ENCODE measurements around the gene SPC24.
A peak's percentile ranks its signal among the peaks of the same experiment; 100 is the strongest.
"Not testable (repeated sequence)": the region's sequence is repeated elsewhere in the genome, so short reads cannot be mapped to it uniquely, and the experiment has no call there.

SPC24 gene

DNA sequence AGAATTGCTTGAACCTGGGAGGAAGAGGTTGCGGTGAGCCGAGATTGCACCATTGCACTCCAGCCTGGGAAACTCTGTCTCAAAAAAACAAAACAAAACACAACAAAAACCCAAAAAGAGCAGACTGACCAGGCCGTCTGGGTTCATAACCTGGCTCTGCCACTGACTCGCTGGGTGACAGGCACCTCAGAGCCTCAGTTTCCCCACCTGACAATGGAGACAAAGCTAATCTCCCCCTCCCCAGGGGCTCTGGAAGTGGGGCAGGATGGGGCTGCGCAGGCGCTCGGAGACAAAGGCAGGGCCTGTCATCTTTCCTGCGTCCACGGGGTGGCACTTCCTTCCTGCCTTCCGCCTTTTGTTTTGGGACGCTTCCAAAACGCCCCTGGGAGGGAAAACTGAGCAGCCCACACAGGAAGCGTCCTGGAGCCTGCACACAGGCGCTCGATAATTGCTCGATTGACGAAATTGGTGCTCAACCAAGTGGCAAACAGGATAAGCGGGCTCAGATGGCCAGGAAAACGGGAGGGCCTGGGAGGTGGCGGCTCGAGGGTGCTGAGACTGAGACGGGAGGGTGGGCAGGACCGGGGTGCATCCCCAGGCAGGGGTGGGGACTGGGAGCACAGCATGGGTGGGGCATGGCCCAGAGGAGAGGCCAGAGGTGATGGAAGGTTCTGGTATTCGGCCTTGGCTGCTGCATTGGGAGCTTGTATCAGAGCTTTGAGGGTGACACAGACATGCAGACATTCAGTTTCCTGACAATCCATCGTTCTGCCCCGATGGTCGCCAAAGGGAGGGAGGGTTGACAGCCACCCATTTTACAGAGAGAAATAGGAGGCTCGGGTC lies 17.8 kb downstream of the SPC24 start:
- peak; percentile 76 for DNase-seq (ENCODE audit: low read depth)
- H3K4me3 ChIP-seq (ENCODE audit: low read depth, low read length), result peak overlapping the region; percentile 56
- TF ChIP-seq, protein P1, sequence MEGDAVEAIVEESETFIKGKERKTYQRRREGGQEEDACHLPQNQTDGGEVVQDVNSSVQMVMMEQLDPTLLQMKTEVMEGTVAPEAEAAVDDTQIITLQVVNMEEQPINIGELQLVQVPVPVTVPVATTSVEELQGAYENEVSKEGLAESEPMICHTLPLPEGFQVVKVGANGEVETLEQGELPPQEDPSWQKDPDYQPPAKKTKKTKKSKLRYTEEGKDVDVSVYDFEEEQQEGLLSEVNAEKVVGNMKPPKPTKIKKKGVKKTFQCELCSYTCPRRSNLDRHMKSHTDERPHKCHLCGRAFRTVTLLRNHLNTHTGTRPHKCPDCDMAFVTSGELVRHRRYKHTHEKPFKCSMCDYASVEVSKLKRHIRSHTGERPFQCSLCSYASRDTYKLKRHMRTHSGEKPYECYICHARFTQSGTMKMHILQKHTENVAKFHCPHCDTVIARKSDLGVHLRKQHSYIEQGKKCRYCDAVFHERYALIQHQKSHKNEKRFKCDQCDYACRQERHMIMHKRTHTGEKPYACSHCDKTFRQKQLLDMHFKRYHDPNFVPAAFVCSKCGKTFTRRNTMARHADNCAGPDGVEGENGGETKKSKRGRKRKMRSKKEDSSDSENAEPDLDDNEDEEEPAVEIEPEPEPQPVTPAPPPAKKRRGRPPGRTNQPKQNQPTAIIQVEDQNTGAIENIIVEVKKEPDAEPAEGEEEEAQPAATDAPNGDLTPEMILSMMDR (IDR thresholded peaks at IDR 0.05; ENCODE audit: insufficient read depth, low read depth, low read length, missing control alignments), result peak; percentile 79

DNA sequence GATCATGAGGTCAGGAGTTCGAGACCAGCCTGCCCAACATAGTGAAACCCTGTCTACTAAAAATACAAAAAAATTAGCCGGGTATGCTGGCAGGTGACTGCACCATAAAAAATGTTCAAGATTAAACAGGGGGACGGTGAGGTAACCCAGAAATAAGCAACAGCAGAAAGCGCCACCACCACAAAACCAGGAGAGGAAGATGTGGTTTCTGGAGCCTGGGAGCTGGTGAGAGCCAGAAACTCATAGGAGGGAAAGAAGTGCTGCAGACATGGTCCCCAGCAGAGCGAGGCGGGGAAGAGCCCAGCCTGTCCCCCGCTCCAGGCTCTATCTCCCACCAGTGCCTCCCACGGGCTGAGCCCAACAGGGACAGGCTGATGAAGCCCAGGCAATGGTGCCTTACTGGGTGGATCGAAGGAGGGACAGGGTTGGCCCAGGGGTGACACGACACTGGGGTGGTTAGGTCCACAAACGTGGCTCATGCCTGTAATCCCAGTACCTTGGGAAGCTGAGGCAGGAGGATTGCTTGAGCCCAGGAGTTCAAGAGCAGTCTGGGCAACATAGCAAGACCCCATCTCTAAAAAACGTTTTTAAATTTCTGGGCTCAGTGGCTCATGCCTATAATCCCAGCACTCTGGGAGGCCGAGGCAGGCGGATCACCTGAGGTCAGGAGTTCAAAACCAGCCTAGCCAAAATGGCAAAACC lies 19.0 kb downstream of the SPC24 start:
- DNase-seq (ENCODE audit: low read depth), result no peak
- TF ChIP-seq, protein P1 (IDR thresholded peaks at IDR 0.05; ENCODE audit: insufficient read depth, low read depth, low read length, missing control alignments), result no peak
- H3K4me3 ChIP-seq (ENCODE audit: low read depth, low read length), result no peak overlapping the region

DNA sequence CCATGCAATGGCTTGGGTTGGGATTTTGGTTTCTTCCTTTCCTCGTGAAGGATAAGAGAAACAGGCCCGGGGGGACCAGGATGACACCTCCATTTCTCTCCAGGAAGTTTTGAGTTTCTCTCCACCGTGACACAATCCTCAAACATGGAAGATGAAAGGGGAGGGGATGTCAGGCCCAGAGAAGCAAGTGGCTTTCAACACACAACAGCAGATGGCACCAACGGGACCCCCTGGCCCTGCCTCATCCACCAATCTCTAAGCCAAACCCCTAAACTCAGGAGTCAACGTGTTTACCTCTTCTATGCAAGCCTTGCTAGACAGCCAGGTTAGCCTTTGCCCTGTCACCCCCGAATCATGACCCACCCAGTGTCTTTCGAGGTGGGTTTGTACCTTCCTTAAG lies 24.1 kb downstream of the SPC24 start:
- TF ChIP-seq, protein P1 (IDR thresholded peaks at IDR 0.05; ENCODE audit: insufficient read depth, low read depth, low read length, missing control alignments), result no peak
- H3K4me3 ChIP-seq (ENCODE audit: low read depth, low read length), result no peak overlapping the region
- DNase-seq (ENCODE audit: low read depth), result no peak

DNA sequence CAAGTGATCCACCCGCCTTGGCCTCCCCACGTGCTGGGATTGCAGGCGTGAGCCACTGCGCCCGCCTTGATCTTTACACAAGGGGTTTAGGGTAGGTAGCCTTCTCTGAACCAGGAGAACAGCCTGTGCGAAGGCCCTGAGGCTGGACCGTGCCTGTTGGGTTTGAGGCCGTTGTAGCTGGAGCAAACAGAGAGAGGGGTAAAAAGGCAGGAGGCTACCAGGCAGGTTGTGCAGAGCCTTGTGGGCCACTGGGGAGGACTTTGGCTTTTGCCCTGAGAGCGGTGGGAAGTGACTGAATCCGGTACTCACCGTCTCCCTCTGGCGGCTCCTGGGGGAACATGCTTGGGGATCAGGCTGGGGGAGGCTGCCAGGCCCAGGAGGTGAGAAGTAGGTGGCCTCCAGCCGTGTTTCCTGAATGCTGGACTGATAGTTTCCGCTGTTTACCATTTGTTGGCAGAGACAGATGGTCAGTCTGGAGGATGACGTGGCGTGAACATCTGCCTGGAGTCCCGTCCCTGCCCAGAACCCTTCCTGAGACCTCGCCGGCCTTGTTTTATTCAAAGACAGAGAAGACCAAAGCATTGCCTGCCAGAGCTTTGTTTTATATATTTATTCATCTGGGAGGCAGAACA lies 24.6 kb downstream of the SPC24 start:
- TF ChIP-seq, protein P1 (IDR thresholded peaks at IDR 0.05; ENCODE audit: insufficient read depth, low read depth, low read length, missing control alignments), result peak; percentile 91
- DNase-seq (ENCODE audit: low read depth), result peak; percentile 74
- no peak overlapping the region for H3K4me3 ChIP-seq (ENCODE audit: low read depth, low read length)

DNA sequence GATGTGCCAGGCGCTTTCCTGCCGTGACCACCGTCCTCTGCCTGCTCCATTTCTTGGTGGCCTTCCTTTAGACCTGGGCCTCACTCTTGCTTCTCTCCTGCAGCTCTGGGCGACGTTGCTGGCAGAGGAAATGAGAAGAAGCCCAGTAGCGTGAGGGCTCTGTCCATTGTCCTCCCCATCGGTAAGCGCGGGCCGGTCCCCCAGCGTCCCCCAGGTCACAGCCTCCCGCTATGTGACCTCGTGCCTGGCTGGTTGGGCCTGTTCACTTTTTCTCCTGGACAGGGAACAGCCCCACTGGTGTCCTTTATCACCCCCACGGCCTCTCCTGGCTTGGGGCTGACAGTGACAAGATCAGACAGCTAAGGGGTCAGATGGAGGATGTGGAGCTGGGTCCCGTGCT lies 27.7 kb downstream of the SPC24 start:
- H3K4me3 ChIP-seq (ENCODE audit: low read depth, low read length), result no peak overlapping the region
- DNase-seq (ENCODE audit: low read depth), result no peak
- TF ChIP-seq, protein P1 (IDR thresholded peaks at IDR 0.05; ENCODE audit: insufficient read depth, low read depth, low read length, missing control alignments), result no peak

GRCh38 chr19:11125994-11126685 lies 29.4 kb downstream of the SPC24 start:
- TF ChIP-seq, protein P1 (IDR thresholded peaks at IDR 0.05; ENCODE audit: insufficient read depth, low read depth, low read length, missing control alignments), result peak; percentile 73

DNA sequence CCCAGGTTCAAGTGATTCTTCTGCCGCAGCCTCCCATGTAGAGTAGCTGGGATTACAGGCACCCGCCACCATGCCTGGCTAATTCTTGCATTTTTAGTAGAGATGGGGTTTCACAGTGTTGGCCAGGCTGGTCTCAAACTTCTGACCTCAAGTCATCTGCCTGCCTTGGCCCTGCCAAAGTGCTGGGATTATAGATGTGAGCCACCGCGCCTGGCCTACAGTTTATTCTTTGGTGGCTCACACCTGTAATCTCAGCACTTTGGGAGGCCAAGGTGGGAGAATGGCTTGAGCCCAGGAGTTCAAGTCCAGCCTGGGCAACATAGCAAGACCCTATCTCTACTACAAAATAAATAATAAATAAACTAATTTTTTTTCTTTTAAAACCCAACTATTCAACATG lies 31.4 kb downstream of the SPC24 start:
- not testable (repeated sequence) for H3K4me3 ChIP-seq (ENCODE audit: low read depth, low read length); DNase-seq (ENCODE audit: low read depth)

More at GRCh38 chr19:11125994-11126685, 29.4 kb downstream of the SPC24 start:
- H3K4me3 ChIP-seq (ENCODE audit: low read depth, low read length), result no peak overlapping the region
- DNase-seq (ENCODE audit: low read depth), result peak; percentile 79

All from GM12865 (cell line).